GM12878 (cell line): ENCODE measurements around the gene EVX1. TPM values are rescaled to one million over a fixed set of nuclear protein-coding genes. Genes with fewer than 3 reads are reported as not detected.

Source experiments
- ATAC-seq: fragments of 200-7000 bp; cut with Tn5 transposase; 3 replicates; pipeline ENCODE4 v1.9.1; 2020; ENCODE audit warnings: mild to moderate bottlenecking, moderate library complexity
- BruUV-seq: library from RNA; stranded (reverse); fragments of 400-500 nt; replicated peaks from 2 replicates; lab custom pipeline; 2021; lab: Mats Ljungman, UMichigan
- CTCF ChIA-PET: fragments of 300-600 bp; sonication (Branson Sonifier 250); formaldehyde crosslinking; extraction: SDS; loops from one replicate; lab custom pipeline; 2021; ENCODE audit warnings: inconsistent platforms; lab: Yijun Ruan, JAX
- POLR2A ChIA-PET: fragments of 350-600 bp; formaldehyde crosslinking; extraction: SDS; loops from one replicate; lab custom pipeline; 2021; ENCODE audit warnings: inconsistent platforms; lab: Charles Lee
- RAD21 ChIA-PET: fragments of 300-600 bp; sonication (Branson Sonifier 250); formaldehyde crosslinking; loops from one replicate; lab custom pipeline; 2023; ENCODE audit warnings: antibody characterized with exemption; ENCODE audit not compliant: unreplicated experiment; lab: Charles Lee
- SMC1A ChIA-PET: fragments of 300-600 bp; sonication (Branson Sonifier 250); formaldehyde crosslinking; loops from one replicate; lab custom pipeline; 2023; ENCODE audit not compliant: unreplicated experiment, uncharacterized antibody; lab: Charles Lee
- DNase-seq: peaks from one replicate; pipeline ENCODE4 v3.0.0-alpha.2; 2011; ENCODE audit warnings: low read depth, low spot score
- FAIRE-seq: peaks from 3 replicates; lab custom pipeline; 2011; peaks lifted over from hg19 to GRCh38; lab: Jason Lieb, UNC
- H2AFZ ChIP-seq: 2 replicates; pipeline ENCODE4 v1.6.0; 2011; ENCODE audit warnings: low read depth, low read length, control low read depth; ENCODE audit not compliant: control insufficient read depth
- H3K27ac ChIP-seq: 2 replicates; pipeline ENCODE4 v1.5.1; 2011; ENCODE audit warnings: control low read depth; ENCODE audit not compliant: control insufficient read depth, insufficient read depth
- H3K27me3 ChIP-seq, 2 experiments: replicated peaks in 1 of 2; 2 replicates each; pipeline versions ENCODE4 v1.6.0 to v1.6.1; 2011; ENCODE audit warnings: low read length in 1 of 2; ENCODE audit not compliant: control insufficient read depth in 2 of 2, insufficient read depth in 2 of 2
- H3K36me3 ChIP-seq, 2 experiments: 2 replicates each; pipeline ENCODE4 v1.5.1; 2011; ENCODE audit warnings: low read length in 1 of 2; ENCODE audit not compliant: control insufficient read depth in 2 of 2, insufficient read depth in 2 of 2
- H3K4me1 ChIP-seq: 2 replicates; pipeline ENCODE4 v1.6.1; 2011; ENCODE audit warnings: mild to moderate bottlenecking, low read length, moderate library complexity, mixed read lengths; ENCODE audit not compliant: control insufficient read depth, insufficient read depth
- H3K4me2 ChIP-seq: 2 replicates; pipeline ENCODE4 v1.6.0; 2011; ENCODE audit warnings: control low read depth; ENCODE audit not compliant: control insufficient read depth, insufficient read depth
- H3K4me3 ChIP-seq: fragments of 200-600 bp; sonication (generic); 2 replicates; pipeline ENCODE4 v1.5.1; 2016
- H3K79me2 ChIP-seq: 2 replicates; pipeline ENCODE4 v1.6.0; 2011; ENCODE audit warnings: low read length; ENCODE audit not compliant: control insufficient read depth, insufficient read depth
- H3K9ac ChIP-seq: 2 replicates; pipeline ENCODE4 v1.8.0; 2011; ENCODE audit warnings: low read length, control low read depth, mixed read lengths; ENCODE audit not compliant: control insufficient read depth, insufficient read depth
- H3K9me3 ChIP-seq: replicated peaks from 3 replicates; pipeline ENCODE4 v1.5.1; 2011; ENCODE audit warnings: mild to moderate bottlenecking, low read length; ENCODE audit not compliant: control insufficient read depth, insufficient read depth
- H4K20me1 ChIP-seq: 2 replicates; pipeline ENCODE4 v1.6.0; 2011; ENCODE audit not compliant: control insufficient read depth, insufficient read depth
- BACH1 ChIP-seq: fragments of 450-650 bp; IDR thresholded peaks from 2 replicates; pipeline ENCODE4 v1.6.1; 2017; ENCODE audit warnings: mild to moderate bottlenecking, borderline replicate concordance
- CHD2 ChIP-seq: IDR thresholded peaks from 2 replicates; pipeline ENCODE4 v1.6.1; 2011; ENCODE audit warnings: low read depth, low read length, improper control_type of control experiment, borderline replicate concordance
- KLF5 ChIP-seq: fragments of 450-650 bp; IDR thresholded peaks from 2 replicates; pipeline ENCODE4 v1.6.1; 2014; ENCODE audit warnings: mild to moderate bottlenecking; ENCODE audit not compliant: partially characterized antibody
- NFXL1 ChIP-seq: fragments of 450-650 bp; IDR thresholded peaks from 2 replicates; pipeline ENCODE4 v1.6.1; 2017; ENCODE audit warnings: antibody characterized with exemption, mild to moderate bottlenecking, borderline replicate concordance
- RFX5 ChIP-seq: IDR thresholded peaks from 2 replicates; pipeline ENCODE4 v1.6.1; 2011; ENCODE audit warnings: low read depth, low read length, improper control_type of control experiment
- RUNX3 ChIP-seq: IDR thresholded peaks from 2 replicates; pipeline ENCODE4 v1.6.1; 2012; ENCODE audit warnings: low read length, inconsistent platforms
- WRNIP1 ChIP-seq: IDR thresholded peaks from 2 replicates; pipeline ENCODE4 v1.6.1; 2011; ENCODE audit warnings: low read depth, low read length, improper control_type of control experiment, borderline replicate concordance
- WGBS: methylation state at CpG from one replicate; pipeline ENCODE4 v1.1.6; 2016; ENCODE audit warnings: low lambda C conversion rate; ENCODE audit not compliant: insufficient replicate concordance, insufficient coverage; ENCODE audit errors: missing lambda C conversion rate; 5-methylcytosine and 5-hydroxymethylcytosine counted together
- in situ Hi-C: fragments of 300-500 bp; cut with MboI; formaldehyde crosslinking; loops from 9 replicates; pipeline ENCODE4 v1.14.3; 2018; ENCODE audit warnings: mixed read lengths
- intact Hi-C: fragments of 100-400 bp; cut with micrococcal nuclease; formaldehyde crosslinking; loops from one replicate; pipeline ENCODE4 v1.14.2; 2022; ENCODE audit not compliant: unreplicated experiment
- polyA plus RNA-seq, 11 experiments: library from polyadenylated mRNA; depleted of rRNA in 4 of 11; unstranded in 6 of 11; stranded (reverse) in 5 of 11; fragments of >200 nt; fragmentation: Nextera tagmentation in 4 of 11; fragmentation: Illumina TruSeq in 1 of 11; extraction: Ambion mirVana in 4 of 11; extraction: Trizol in 1 of 11; gene quantifications; 1 replicate in 1 of 11; 2 replicates in 10 of 11; pipeline versions ENCODE4 v1.2.1 to v1.2.3, GENCODE V29; 2011 to 2016; ENCODE audit warnings: inconsistent platforms in 2 of 11, missing spikeins in 2 of 11, low read depth in 1 of 11
- total RNA-seq, 4 experiments: library from RNA; depleted of rRNA in 3 of 4; stranded (reverse); fragments of >200 nt in 3 of 4; fragmentation: Illumina TruSeq in 1 of 4; extraction: Trizol in 1 of 4; gene quantifications; 2 replicates each; pipeline versions ENCODE4 v1.2.1 to v1.2.3, GENCODE V29; 2013 to 2021
- TF ChIP-seq, protein P1 (sequence below): fragments of 450-650 bp; IDR thresholded peaks from 2 replicates; pipeline ENCODE4 v1.6.1; 2017; ENCODE audit warnings: low read depth, mild to moderate bottlenecking, moderate library complexity

The EVX1 gene
- total and polyA plus RNA-seq, 10 of the 15 experiments (the other 5 are each of a cell fraction or from before 2014, with no cell fraction given) = not detected

DNA sequence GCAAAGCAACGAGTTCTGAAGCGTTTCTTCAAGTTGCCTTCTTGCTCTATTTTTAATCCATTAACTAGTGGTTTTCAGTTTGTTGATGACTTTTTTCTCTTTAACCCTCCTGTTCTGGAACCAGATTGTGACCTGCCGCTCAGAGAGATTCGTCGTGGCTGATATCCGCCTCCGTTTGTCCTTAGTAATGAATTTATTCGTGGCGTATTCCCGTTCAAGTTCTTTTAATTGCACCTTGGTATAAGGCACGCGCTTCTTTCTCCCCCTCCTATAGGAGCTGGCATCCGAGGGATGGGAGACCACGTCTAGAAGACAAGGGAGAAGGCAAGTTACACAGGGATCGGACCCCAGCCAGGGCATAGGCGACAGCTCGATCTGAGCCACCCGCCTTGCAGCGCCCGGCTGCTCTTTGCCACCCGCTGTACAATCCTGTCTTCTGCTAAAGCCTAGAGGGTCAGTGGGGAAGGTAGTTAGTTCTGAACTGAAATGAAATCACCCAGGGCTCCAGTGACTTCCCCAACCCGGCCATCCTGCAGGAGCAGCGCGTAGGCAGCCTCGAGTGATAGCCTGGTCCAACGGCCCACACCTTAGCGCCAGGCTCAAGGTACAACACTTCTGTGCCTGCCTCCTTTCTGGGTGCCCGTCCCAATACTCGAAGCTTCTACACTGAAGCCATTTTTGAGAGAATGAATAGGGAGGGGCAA is 44.3 kb upstream of the EVX1 start:
- ChIA-PET SMC1A (no interaction called here), POLR2A (no interaction called here), RAD21 (interaction anchor here (1.4 kb wide), 1 partner anchor 723 kb away, joined by 5 read pairs; no protein-coding TSS in a partner anchor), CTCF (interaction anchor here (0.7 to 1.5 kb wide), 5 partner anchors 376 to 723 kb away, joined by 3 to 10 read pairs (median 5); no protein-coding TSS in a partner anchor)
- ATAC-seq (no peak), DNase-seq (no peak), FAIRE-seq (no peak)
- Histone ChIP-seq H3K79me2 (no peaks in the 10 kb centered on the region), H3K27ac (no peak overlapping the region), H2AFZ (no peak overlapping the region), H3K9ac (no peak overlapping the region), H3K9me3 (no peaks in the 10 kb centered on the region; the same call in 2 of the 3 replicates), H3K27me3 (peaks cover 21 to 43% of the 10 kb centered on the region in 2 experiments), H4K20me1 (no peaks in the 10 kb centered on the region), H3K4me1 (no peaks in the 10 kb centered on the region; the same call in 1 of the 2 replicates), H3K4me3 (no peak overlapping the region), H3K36me3 (no peaks in the 10 kb centered on the region), H3K4me2 (no peak overlapping the region)
- in situ Hi-C loops = loop anchor here (5.0 kb wide), 3 partner anchors 379 to 819 kb away; no protein-coding TSS in a partner anchor
- intact Hi-C loops = loop anchor here (5.0 kb wide), 2 partner anchors 584 to 899 kb away; no protein-coding TSS in a partner anchor
- TF ChIP-seq, protein P1, sequence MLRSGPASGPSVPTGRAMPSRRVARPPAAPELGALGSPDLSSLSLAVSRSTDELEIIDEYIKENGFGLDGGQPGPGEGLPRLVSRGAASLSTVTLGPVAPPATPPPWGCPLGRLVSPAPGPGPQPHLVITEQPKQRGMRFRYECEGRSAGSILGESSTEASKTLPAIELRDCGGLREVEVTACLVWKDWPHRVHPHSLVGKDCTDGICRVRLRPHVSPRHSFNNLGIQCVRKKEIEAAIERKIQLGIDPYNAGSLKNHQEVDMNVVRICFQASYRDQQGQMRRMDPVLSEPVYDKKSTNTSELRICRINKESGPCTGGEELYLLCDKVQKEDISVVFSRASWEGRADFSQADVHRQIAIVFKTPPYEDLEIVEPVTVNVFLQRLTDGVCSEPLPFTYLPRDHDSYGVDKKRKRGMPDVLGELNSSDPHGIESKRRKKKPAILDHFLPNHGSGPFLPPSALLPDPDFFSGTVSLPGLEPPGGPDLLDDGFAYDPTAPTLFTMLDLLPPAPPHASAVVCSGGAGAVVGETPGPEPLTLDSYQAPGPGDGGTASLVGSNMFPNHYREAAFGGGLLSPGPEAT = no peak
- no peak for TF ChIP-seq CHD2
- TF ChIP-seq NFXL1 = no peak
- TF ChIP-seq RUNX3 = no peak
- TF ChIP-seq BACH1 = no peak
- no peak for TF ChIP-seq RFX5
- no peak for TF ChIP-seq WRNIP1
- no peak for TF ChIP-seq KLF5
- BruUV-seq = no TSS peak
- WGBS = 47% methylated on average over 29 of the region's 29 CpGs
